NCI-H128 (cell line): ENCODE results near the gene LAMA1.
A peak's percentile ranks its signal among the peaks of the same experiment; 100 is the strongest.
"Not testable (repeated sequence)": the region's sequence is repeated elsewhere in the genome, so short reads cannot be mapped to it uniquely, and the experiment has no call there.

Source experiments
- DNase-seq: peaks from one replicate; lab custom pipeline; 2025; ENCODE audit not compliant: unreplicated experiment; lab: John Stamatoyannopoulos, UW

LAMA1 gene

GRCh38 chr18:7117390-7118355 lies at the start of gene LAMA1:
Gene LAMA1, minus strand, starts transcription at chr18:7117797. Its CDS starts 77 bp downstream, at chr18:7117720.
- DNase-seq, result no peak

- DNase-seq, result no peak
Observed at GRCh38 chr18:7165846-7166393, 48.3 kb upstream of the LAMA1 start.

- DNase-seq, result no peak
Observed at GRCh38 chr18:7164323-7165004, 46.9 kb upstream of the LAMA1 start.

GRCh38 chr18:7158216-7158615 lies 40.6 kb upstream of the LAMA1 start:
- DNase-seq, result no peak

- no peak for DNase-seq
Observed at GRCh38 chr18:7157760-7158159, 40.2 kb upstream of the LAMA1 start.

GRCh38 chr18:7155887-7156286 lies 38.3 kb upstream of the LAMA1 start:
- DNase-seq, result no peak

- no peak for DNase-seq
Observed at GRCh38 chr18:7155092-7155491, 37.5 kb upstream of the LAMA1 start.

- DNase-seq, result no peak
Observed at GRCh38 chr18:7152440-7152839, 34.8 kb upstream of the LAMA1 start.

- no peak for DNase-seq
Observed at GRCh38 chr18:7147399-7147798, 29.8 kb upstream of the LAMA1 start.

- no peak for DNase-seq
Observed at GRCh38 chr18:7146067-7146466, 28.5 kb upstream of the LAMA1 start.

GRCh38 chr18:7144921-7145320 lies 27.3 kb upstream of the LAMA1 start:
- DNase-seq, result not testable (repeated sequence)

GRCh38 chr18:7141287-7141686 lies 23.7 kb upstream of the LAMA1 start:
- DNase-seq, result no peak

GRCh38 chr18:7139409-7139808 lies 21.8 kb upstream of the LAMA1 start:
- no peak for DNase-seq

GRCh38 chr18:7133181-7133580 lies 15.6 kb upstream of the LAMA1 start:
- no peak for DNase-seq

GRCh38 chr18:7132356-7133150 lies 15.0 kb upstream of the LAMA1 start:
- DNase-seq, result no peak

GRCh38 chr18:7122376-7122775 lies 4.8 kb upstream of the LAMA1 start:
- DNase-seq, result no peak

- DNase-seq, result no peak
Observed at GRCh38 chr18:7116792-7117389, 706 bp downstream of the LAMA1 start.

- DNase-seq, result peak; percentile 20
Observed at GRCh38 chr18:7116001-7116730, 1.4 kb downstream of the LAMA1 start.

- no peak for DNase-seq
Observed at GRCh38 chr18:7112936-7113335, 4.7 kb downstream of the LAMA1 start.

- no peak for DNase-seq
Observed at GRCh38 chr18:7111134-7111533, 6.5 kb downstream of the LAMA1 start.
